ENCODE measurements around the gene TRMT10A. TPM values are rescaled to one million over a fixed set of nuclear protein-coding genes. Genes with fewer than 3 reads are reported as not detected.

Gene TRMT10A
- total RNA-seq, 4 donors from 2014 or later = 1.8 to 15.1 (median 4.4) TPM

DNA sequence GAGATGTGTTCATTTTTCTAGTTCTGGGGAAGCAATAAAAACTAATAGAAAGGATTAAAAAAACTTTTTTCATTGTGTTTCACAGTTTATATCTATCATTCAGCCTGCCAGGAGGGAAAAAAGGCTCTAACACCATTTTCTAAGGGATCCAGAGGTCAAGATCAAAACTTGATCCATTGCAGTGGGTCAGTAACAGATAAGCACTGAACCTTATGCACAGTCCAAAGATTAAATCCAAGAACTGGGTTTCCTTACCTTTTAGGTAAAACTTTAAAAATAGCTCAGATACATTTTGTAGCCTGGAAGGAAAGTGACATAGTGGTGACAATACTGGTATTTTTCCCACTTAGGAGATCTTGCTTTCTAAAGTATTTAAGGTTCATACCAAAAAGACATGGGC lies 23.5 kb upstream of the TRMT10A start:
- TF ChIP-seq CTCF (IDR thresholded peaks at IDR 0.05) = no peak
- no peak for TF ChIP-seq POLR2A (IDR thresholded peaks at IDR 0.05)
- no peak for TF ChIP-seq EP300 (IDR thresholded peaks at IDR 0.05)
- Histone ChIP-seq H3K27ac (no peak overlapping the region), H3K9me3 (no peaks in the 10 kb centered on the region)

DNA sequence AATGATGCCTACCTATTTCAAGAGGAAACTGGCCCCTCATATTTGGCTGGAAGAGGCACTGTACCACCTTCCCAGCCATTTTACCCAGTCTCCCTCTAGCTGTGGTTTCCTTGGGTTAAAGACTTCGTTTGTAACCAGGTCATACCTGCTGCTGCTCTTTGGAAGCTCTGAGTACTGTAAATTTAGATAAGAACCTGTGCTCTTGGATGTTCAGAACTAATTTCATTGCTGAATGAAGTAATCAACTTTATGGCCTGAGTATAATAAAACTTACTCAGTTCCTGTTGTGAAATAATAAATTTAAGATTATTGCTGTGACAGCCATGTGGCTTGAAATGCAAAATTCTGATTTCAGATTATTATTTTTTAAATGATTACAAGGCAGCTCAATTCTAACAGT lies 23.0 kb upstream of the TRMT10A start:
- TF ChIP-seq POLR2A (IDR thresholded peaks at IDR 0.05) (no peak), CTCF (IDR thresholded peaks at IDR 0.05) (no peak), EP300 (IDR thresholded peaks at IDR 0.05) (no peak)
- H3K27ac ChIP-seq = no peak overlapping the region
- no peak overlapping the region for H3K4me3 ChIP-seq
- H3K9me3 ChIP-seq = no peaks in the 10 kb centered on the region
- H3K27me3 ChIP-seq = no peaks in the 10 kb centered on the region
- no peaks in the 10 kb centered on the region for H3K36me3 ChIP-seq
- DNase-seq (ENCODE audit: low spot score in 2 of 2) = no peak
- no peaks in the 10 kb centered on the region for H3K4me1 ChIP-seq
- WGBS, 2 donors = 23 to 30% methylated on average over 1 of the region's 1 CpG

More for the DNA sequence above, 23.5 kb upstream of the TRMT10A start:
- H3K36me3 ChIP-seq = no peaks in the 10 kb centered on the region
- DNase-seq (ENCODE audit: low spot score in 2 of 2) = no peak
- H3K4me3 ChIP-seq = no peak overlapping the region
- H3K27me3 ChIP-seq = no peaks in the 10 kb centered on the region
- H3K4me1 ChIP-seq = no peaks in the 10 kb centered on the region

GRCh38 chr4:99586322-99586721 lies 22.5 kb upstream of the TRMT10A start:
- no peak for DNase-seq (ENCODE audit: low spot score in 2 of 2)
- Histone ChIP-seq H3K4me3 (no peak overlapping the region), H3K4me1 (no peaks in the 10 kb centered on the region), H3K27me3 (no peaks in the 10 kb centered on the region), H3K36me3 (no peaks in the 10 kb centered on the region), H3K9me3 (no peaks in the 10 kb centered on the region), H3K27ac (no peak overlapping the region)
- TF ChIP-seq EP300 (IDR thresholded peaks at IDR 0.05) = no peak
- whole genome bisulfite sequencing, 2 donors = 44 to 48% methylated on average over 2 of the region's 2 CpGs

DNA sequence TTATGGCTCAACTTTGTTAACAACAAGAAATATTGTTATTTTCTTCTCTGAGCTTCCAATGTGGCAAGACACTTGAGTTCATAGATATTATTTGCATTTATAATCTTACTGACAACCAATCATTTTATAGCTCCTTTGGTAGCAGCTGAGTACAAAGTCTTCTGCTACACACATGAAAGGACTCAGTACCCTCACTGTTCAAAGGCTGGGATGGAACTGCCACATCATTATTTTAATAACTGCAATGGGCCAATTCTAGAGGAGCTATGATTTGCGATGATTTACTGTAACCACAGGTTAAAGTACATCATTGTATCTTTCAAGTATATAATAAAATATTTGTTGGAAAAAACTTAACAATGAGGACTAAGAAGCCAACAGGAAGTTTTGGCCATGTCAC lies 21.7 kb upstream of the TRMT10A start:
- Histone ChIP-seq H3K27me3 (no peaks in the 10 kb centered on the region), H3K9me3 (no peaks in the 10 kb centered on the region), H3K27ac (no peak overlapping the region), H3K36me3 (no peaks in the 10 kb centered on the region), H3K4me3 (no peak overlapping the region), H3K4me1 (no peaks in the 10 kb centered on the region)
- TF ChIP-seq CTCF (IDR thresholded peaks at IDR 0.05) = no peak
- no peak for DNase-seq (ENCODE audit: low spot score in 2 of 2)
- 92 to 96% methylated on average over 1 of the region's 1 CpG for WGBS, 2 donors

GRCh38 chr4:99578714-99579113 lies 14.9 kb upstream of the TRMT10A start:
- Histone ChIP-seq H3K36me3 (no peaks in the 10 kb centered on the region), H3K27me3 (no peaks in the 10 kb centered on the region), H3K9me3 (no peaks in the 10 kb centered on the region), H3K4me3 (no peak overlapping the region), H3K4me1 (no peaks in the 10 kb centered on the region), H3K27ac (no peak overlapping the region)
- WGBS, 2 donors = 76 to 83% methylated on average over 2 of the region's 2 CpGs
- DNase-seq (ENCODE audit: low spot score in 2 of 2) = no peak
- TF ChIP-seq EP300 (IDR thresholded peaks at IDR 0.05) (no peak), CTCF (IDR thresholded peaks at IDR 0.05) (no peak), POLR2A (IDR thresholded peaks at IDR 0.05) (no peak)
